ENCODE results near the gene TBC1D20. TPM values are rescaled to one million over a fixed set of nuclear protein-coding genes. Genes with fewer than 3 reads are reported as not detected.

The TBC1D20 gene
- total RNA-seq, 1 experiment from 2014 or later = 24.2 TPM

DNA sequence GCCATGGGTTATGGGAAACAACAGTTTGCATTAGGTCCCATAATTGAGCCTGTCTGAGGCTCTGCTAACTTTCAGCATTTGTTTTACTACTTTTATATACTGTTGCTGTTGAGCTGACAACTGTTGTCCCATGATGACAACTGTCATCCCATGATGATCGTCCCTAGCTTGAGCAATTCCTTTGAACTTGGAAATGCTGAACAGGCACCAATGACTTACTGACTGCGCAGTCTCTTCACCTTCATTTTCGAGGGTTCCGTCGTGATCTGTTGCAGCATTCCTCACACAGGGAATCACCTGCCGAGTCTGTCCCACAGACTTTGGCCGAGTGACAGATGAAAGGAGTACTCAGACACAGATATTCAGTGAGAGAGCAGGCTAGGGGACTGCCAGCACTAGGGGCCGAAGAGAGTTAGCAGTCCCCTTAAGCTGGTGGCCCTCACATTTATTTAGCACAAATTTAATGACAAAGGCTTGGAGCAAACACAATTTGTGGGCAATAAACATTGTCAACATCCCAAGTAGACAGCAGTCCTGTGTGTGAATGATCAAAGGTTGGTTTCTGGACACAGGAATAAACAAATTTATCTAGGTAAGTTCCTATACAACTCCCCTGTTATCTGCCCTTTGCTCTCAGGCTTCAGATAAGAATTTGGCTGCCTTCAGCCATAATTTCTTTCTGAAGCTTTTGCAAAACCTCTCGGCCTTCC, 10.0 kb upstream of the TBC1D20 start:
- no peak for TF ChIP-seq EZH2 (IDR thresholded peaks at IDR 0.05; ENCODE audit: low read length, unreplicated experiment)
- no peak for TF ChIP-seq EZH2phosphoT487 (IDR thresholded peaks at IDR 0.05; ENCODE audit: borderline replicate concordance, low read length)
- TF ChIP-seq CTCF (conservative IDR thresholded peaks at IDR 0.05; ENCODE audit: low read depth, low read length) = no peak
- H3K9me3 ChIP-seq (ENCODE audit: low read length) = no peaks in the 10 kb centered on the region; the same call in 1 of the 2 replicates
- DNase-seq (no peak), ATAC-seq (no peak)
- no peak overlapping the region for H3K27ac ChIP-seq (ENCODE audit: low read length)
- H3K27me3 ChIP-seq (ENCODE audit: low read length) = no peaks in the 10 kb centered on the region
- H3K4me1 ChIP-seq (ENCODE audit: insufficient read depth, low read length) = no peaks in the 10 kb centered on the region
- H3F3A ChIP-seq (ENCODE audit: low read length, unreplicated experiment) = no peaks in the 10 kb centered on the region
- ChIA-PET POLR2A (ENCODE audit: unreplicated experiment) (interaction anchor here (0.6 kb wide), 2 partner anchors 44 to 168 kb away, joined by 3 read pairs; no protein-coding TSS in a partner anchor), CTCF (no interaction called here)
- 0 out of 2 replicates have a peak, but pooled peaks cover 3% of the 10 kb centered on the region for H3K36me3 ChIP-seq (ENCODE audit: low read depth, low read length)
- H3K4me3 ChIP-seq (ENCODE audit: low read length) = no peak overlapping the region
- no peak overlapping the region for H2AFZ ChIP-seq (ENCODE audit: low read length)
- BruUV-seq (replicated peaks) = no TSS peak
- intact Hi-C loops (cut with micrococcal nuclease) = no loop called here
- no peak overlapping the region for H3K9ac ChIP-seq (ENCODE audit: low read length)
- H3K79me2 ChIP-seq (ENCODE audit: low read length) = no peaks in the 10 kb centered on the region
- H3K4me2 ChIP-seq (ENCODE audit: low read length) = no peak overlapping the region
- no peaks in the 10 kb centered on the region for H4K20me1 ChIP-seq (ENCODE audit: low read length)
- H3K9me2 ChIP-seq (replicated peaks; ENCODE audit: low read length) = no peaks in the 10 kb centered on the region

- CTCF ChIA-PET = no interaction called here
- intact Hi-C loops (cut with micrococcal nuclease) = no loop called here
- Histone ChIP-seq H4K20me1 (ENCODE audit: low read length) (no peaks in the 10 kb centered on the region), H2AFZ (ENCODE audit: low read length) (no peak overlapping the region), H3K36me3 (ENCODE audit: low read depth, low read length) (no peaks in the 10 kb centered on the region), H3F3A (ENCODE audit: low read length, unreplicated experiment) (no peaks in the 10 kb centered on the region), H3K4me3 (ENCODE audit: low read length) (no peak overlapping the region), H3K27me3 (ENCODE audit: low read length) (no peaks in the 10 kb centered on the region), H3K9me3 (ENCODE audit: low read length) (no peaks in the 10 kb centered on the region; the same call in 1 of the 2 replicates), H3K4me1 (ENCODE audit: insufficient read depth, low read length) (no peaks in the 10 kb centered on the region), H3K9me2 (replicated peaks; ENCODE audit: low read length) (no peaks in the 10 kb centered on the region), H3K27ac (ENCODE audit: low read length) (no peak overlapping the region), H3K4me2 (ENCODE audit: low read length) (no peak overlapping the region), H3K79me2 (ENCODE audit: low read length) (no peaks in the 10 kb centered on the region), H3K9ac (ENCODE audit: low read length) (no peak overlapping the region)
- BruUV-seq (replicated peaks) = no TSS peak
- ATAC-seq = no peak
- POLR2A ChIA-PET (ENCODE audit: unreplicated experiment) = no interaction called here
- TF ChIP-seq EZH2phosphoT487 (IDR thresholded peaks at IDR 0.05; ENCODE audit: borderline replicate concordance, low read length) = no peak
- TF ChIP-seq EZH2 (IDR thresholded peaks at IDR 0.05; ENCODE audit: low read length, unreplicated experiment) = no peak
- no peak for TF ChIP-seq CTCF (conservative IDR thresholded peaks at IDR 0.05; ENCODE audit: low read depth, low read length)
- no peak for DNase-seq
Observed at GRCh38 chr20:469746-470490, 7.6 kb upstream of the TBC1D20 start.

GRCh38 chr20:467755-468154, 5.4 kb upstream of the TBC1D20 start:
- ATAC-seq = no peak
- TF ChIP-seq EZH2phosphoT487 (IDR thresholded peaks at IDR 0.05; ENCODE audit: borderline replicate concordance, low read length) = no peak
- TF ChIP-seq CTCF (conservative IDR thresholded peaks at IDR 0.05; ENCODE audit: low read depth, low read length) = no peak
- TF ChIP-seq EZH2 (IDR thresholded peaks at IDR 0.05; ENCODE audit: low read length, unreplicated experiment) = no peak
- H3K4me3 ChIP-seq (ENCODE audit: low read length) = no peak overlapping the region
- intact Hi-C loops (cut with micrococcal nuclease) = no loop called here
- no peaks in the 10 kb centered on the region for H3K79me2 ChIP-seq (ENCODE audit: low read length)
- H3K4me2 ChIP-seq (ENCODE audit: low read length) = no peak overlapping the region
- CTCF ChIA-PET = no interaction called here
- H3K9me3 ChIP-seq (ENCODE audit: low read length) = no peaks in the 10 kb centered on the region; the same call in 1 of the 2 replicates
- H3K9ac ChIP-seq (ENCODE audit: low read length) = no peak overlapping the region
- H3K27me3 ChIP-seq (ENCODE audit: low read length) = no peaks in the 10 kb centered on the region
- no peaks in the 10 kb centered on the region for H3K36me3 ChIP-seq (ENCODE audit: low read depth, low read length)
- no peak overlapping the region for H2AFZ ChIP-seq (ENCODE audit: low read length)
- H3K9me2 ChIP-seq (replicated peaks; ENCODE audit: low read length) = no peaks in the 10 kb centered on the region
- peaks cover 3% of the 10 kb centered on the region for H3K4me1 ChIP-seq (ENCODE audit: insufficient read depth, low read length)
- H3K27ac ChIP-seq (ENCODE audit: low read length) = no peak overlapping the region
- POLR2A ChIA-PET (ENCODE audit: unreplicated experiment) = no interaction called here
- BruUV-seq (replicated peaks) = no TSS peak
- no peaks in the 10 kb centered on the region for H4K20me1 ChIP-seq (ENCODE audit: low read length)
- no peaks in the 10 kb centered on the region for H3F3A ChIP-seq (ENCODE audit: low read length, unreplicated experiment)
- DNase-seq = no peak
